Measurements from ENCODE around the gene LYPD1. TPM values are rescaled to one million over a fixed set of nuclear protein-coding genes. Genes with fewer than 3 reads are reported as not detected.

LYPD1 gene
- total RNA-seq, 1 experiment from 2014 or later: 0.21 TPM

DNA sequence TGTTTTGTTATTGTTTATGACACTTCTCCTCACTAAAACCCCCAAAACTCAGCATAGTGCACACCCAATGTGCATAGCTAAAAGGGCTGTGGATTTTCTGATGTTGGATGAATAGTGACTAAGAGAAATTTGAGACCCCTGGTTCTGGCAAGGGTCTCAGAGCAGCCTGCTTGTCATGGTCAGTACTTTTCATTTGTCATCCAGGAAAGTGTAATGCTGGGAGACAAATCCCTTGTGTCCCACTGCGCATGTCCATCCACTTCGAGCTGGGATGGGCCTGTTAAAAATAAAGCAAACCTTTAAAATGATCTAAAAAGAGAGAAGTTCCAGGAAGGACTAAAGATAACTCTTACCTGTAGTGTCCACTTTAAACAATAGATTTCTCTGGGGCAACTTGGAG is 46.9 kb upstream of the LYPD1 start:
- in situ Hi-C loops (cut with HindIII; ENCODE audit: low pct_unique_long_range_greater_than_20kb, low sequenced_read_pairs) (no loop called here), intact Hi-C loops (cut with micrococcal nuclease; ENCODE audit: unreplicated experiment) (no loop called here)
- Histone ChIP-seq H3K36me3 (ENCODE audit: control insufficient read depth, insufficient read depth, low read length) (no peaks in the 10 kb centered on the region), H3K9me3 (ENCODE audit: control insufficient read depth, insufficient read depth, low read depth, low read length) (no peaks in the 10 kb centered on the region), H3K4me1 (ENCODE audit: control insufficient read depth, insufficient read depth, low read length) (no peaks in the 10 kb centered on the region), H3K27ac (ENCODE audit: low read length) (no peak overlapping the region), H3K4me3 (ENCODE audit: low read depth in 2 of 2, low read length in 2 of 2) (no peak overlapping the region), H3K27me3 (ENCODE audit: control insufficient read depth, insufficient read depth, low read length) (peaks cover 6% of the 10 kb centered on the region; the same call in 1 of the 2 replicates)
- TF ChIP-seq, protein P1, sequence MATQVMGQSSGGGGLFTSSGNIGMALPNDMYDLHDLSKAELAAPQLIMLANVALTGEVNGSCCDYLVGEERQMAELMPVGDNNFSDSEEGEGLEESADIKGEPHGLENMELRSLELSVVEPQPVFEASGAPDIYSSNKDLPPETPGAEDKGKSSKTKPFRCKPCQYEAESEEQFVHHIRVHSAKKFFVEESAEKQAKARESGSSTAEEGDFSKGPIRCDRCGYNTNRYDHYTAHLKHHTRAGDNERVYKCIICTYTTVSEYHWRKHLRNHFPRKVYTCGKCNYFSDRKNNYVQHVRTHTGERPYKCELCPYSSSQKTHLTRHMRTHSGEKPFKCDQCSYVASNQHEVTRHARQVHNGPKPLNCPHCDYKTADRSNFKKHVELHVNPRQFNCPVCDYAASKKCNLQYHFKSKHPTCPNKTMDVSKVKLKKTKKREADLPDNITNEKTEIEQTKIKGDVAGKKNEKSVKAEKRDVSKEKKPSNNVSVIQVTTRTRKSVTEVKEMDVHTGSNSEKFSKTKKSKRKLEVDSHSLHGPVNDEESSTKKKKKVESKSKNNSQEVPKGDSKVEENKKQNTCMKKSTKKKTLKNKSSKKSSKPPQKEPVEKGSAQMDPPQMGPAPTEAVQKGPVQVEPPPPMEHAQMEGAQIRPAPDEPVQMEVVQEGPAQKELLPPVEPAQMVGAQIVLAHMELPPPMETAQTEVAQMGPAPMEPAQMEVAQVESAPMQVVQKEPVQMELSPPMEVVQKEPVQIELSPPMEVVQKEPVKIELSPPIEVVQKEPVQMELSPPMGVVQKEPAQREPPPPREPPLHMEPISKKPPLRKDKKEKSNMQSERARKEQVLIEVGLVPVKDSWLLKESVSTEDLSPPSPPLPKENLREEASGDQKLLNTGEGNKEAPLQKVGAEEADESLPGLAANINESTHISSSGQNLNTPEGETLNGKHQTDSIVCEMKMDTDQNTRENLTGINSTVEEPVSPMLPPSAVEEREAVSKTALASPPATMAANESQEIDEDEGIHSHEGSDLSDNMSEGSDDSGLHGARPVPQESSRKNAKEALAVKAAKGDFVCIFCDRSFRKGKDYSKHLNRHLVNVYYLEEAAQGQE (IDR thresholded peaks at IDR 0.05; ENCODE audit: insufficient read depth in 1 of 2, low read depth in 2 of 2, low read length in 1 of 2): no peak
- TF ChIP-seq SIN3A (IDR thresholded peaks at IDR 0.05; ENCODE audit: borderline replicate concordance, insufficient read depth, low read depth, low read length) (no peak), TCF7L2 (IDR thresholded peaks at IDR 0.05; ENCODE audit: low read depth, low read length) (no peak), POLR2AphosphoS5 (IDR thresholded peaks at IDR 0.05; ENCODE audit: low read depth, low read length) (no peak)
- TF ChIP-seq, protein P2, sequence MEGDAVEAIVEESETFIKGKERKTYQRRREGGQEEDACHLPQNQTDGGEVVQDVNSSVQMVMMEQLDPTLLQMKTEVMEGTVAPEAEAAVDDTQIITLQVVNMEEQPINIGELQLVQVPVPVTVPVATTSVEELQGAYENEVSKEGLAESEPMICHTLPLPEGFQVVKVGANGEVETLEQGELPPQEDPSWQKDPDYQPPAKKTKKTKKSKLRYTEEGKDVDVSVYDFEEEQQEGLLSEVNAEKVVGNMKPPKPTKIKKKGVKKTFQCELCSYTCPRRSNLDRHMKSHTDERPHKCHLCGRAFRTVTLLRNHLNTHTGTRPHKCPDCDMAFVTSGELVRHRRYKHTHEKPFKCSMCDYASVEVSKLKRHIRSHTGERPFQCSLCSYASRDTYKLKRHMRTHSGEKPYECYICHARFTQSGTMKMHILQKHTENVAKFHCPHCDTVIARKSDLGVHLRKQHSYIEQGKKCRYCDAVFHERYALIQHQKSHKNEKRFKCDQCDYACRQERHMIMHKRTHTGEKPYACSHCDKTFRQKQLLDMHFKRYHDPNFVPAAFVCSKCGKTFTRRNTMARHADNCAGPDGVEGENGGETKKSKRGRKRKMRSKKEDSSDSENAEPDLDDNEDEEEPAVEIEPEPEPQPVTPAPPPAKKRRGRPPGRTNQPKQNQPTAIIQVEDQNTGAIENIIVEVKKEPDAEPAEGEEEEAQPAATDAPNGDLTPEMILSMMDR (IDR thresholded peaks at IDR 0.05): no peak
- no peak for ATAC-seq
- no TSS peak for BruUV-seq (replicated peaks)
- no peak for DNase-seq (ENCODE audit: low read depth, low spot score)
- ChIA-PET CTCF (no interaction called here), POLR2A (no interaction called here)

DNA sequence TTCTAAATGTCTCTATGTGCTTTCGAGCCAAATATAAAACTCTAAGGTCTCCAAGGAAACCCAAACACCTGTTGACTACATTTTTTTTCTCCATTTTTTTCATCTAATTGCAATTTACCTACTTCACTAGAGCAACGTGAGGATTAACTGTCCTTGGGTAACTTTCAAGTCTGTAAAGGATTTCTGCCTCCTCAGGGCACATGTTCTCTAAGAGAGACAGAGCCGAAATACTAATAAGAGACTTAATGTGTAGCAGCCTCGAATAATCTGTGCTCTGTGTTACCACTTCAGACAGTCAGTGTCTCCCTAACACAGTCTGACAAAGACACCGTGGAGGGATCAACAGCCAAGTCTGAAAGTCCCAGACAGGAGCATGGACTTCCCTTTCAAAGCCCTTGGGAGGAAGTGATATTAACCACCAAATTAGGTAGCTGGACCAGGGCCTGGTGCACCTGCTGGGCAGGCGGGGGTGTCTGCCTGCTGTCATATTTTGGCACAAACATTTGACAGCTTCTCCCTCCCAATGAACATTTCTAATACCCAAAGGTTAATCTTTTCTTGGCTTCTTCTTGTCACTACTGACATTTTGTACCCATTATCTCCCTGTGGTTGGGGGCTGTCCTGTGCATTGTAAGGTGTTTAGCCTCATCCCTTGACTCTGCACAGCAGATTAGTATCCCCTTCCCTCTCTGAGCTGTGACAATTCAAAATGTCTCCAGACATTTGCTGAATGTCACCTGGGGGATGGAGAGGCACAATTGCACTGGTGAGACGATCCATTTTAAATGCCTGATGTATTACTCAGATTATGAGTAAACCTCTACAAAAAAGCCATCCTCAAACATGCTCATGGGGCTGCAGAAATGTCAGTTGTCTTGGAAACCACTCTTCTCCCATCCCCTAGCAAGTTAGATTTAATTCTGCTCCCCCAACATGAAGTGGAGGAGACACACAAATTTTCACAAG is 45.7 kb upstream of the LYPD1 start:
- H3K27me3 ChIP-seq (ENCODE audit: control insufficient read depth, insufficient read depth, low read length): peaks cover 6% of the 10 kb centered on the region; the same call in 1 of the 2 replicates
- in situ Hi-C loops (cut with HindIII; ENCODE audit: low pct_unique_long_range_greater_than_20kb, low sequenced_read_pairs): no loop called here
- TF ChIP-seq SIN3A (IDR thresholded peaks at IDR 0.05; ENCODE audit: borderline replicate concordance, insufficient read depth, low read depth, low read length) (no peak), TCF7L2 (IDR thresholded peaks at IDR 0.05; ENCODE audit: low read depth, low read length) (no peak), POLR2AphosphoS5 (IDR thresholded peaks at IDR 0.05; ENCODE audit: low read depth, low read length) (no peak)
- TF ChIP-seq, protein P2 (IDR thresholded peaks at IDR 0.05): no peak
- TF ChIP-seq, protein P1 (IDR thresholded peaks at IDR 0.05; ENCODE audit: insufficient read depth in 1 of 2, low read depth in 2 of 2, low read length in 1 of 2): no peak
- DNase-seq (ENCODE audit: low read depth, low spot score) (no peak), ATAC-seq (no peak)
- no TSS peak for BruUV-seq (replicated peaks)
- ChIA-PET POLR2A (no interaction called here), CTCF (no interaction called here)
- H3K4me1 ChIP-seq (ENCODE audit: control insufficient read depth, insufficient read depth, low read length): no peaks in the 10 kb centered on the region
- H3K4me3 ChIP-seq (ENCODE audit: low read depth in 2 of 2, low read length in 2 of 2): no peak overlapping the region
- H3K27ac ChIP-seq (ENCODE audit: low read length): no peak overlapping the region
- no peaks in the 10 kb centered on the region for H3K36me3 ChIP-seq (ENCODE audit: control insufficient read depth, insufficient read depth, low read length)
- intact Hi-C loops (cut with micrococcal nuclease; ENCODE audit: unreplicated experiment): no loop called here
- no peaks in the 10 kb centered on the region for H3K9me3 ChIP-seq (ENCODE audit: control insufficient read depth, insufficient read depth, low read depth, low read length)

All from Panc1 (cell line).